ENCODE data around the gene CD52. TPM values are rescaled to one million over a fixed set of nuclear protein-coding genes. Genes with fewer than 3 reads are reported as not detected.

Gene CD52
- total RNA-seq, 1 experiment from 2014 or later, result 2.8 TPM

DNA sequence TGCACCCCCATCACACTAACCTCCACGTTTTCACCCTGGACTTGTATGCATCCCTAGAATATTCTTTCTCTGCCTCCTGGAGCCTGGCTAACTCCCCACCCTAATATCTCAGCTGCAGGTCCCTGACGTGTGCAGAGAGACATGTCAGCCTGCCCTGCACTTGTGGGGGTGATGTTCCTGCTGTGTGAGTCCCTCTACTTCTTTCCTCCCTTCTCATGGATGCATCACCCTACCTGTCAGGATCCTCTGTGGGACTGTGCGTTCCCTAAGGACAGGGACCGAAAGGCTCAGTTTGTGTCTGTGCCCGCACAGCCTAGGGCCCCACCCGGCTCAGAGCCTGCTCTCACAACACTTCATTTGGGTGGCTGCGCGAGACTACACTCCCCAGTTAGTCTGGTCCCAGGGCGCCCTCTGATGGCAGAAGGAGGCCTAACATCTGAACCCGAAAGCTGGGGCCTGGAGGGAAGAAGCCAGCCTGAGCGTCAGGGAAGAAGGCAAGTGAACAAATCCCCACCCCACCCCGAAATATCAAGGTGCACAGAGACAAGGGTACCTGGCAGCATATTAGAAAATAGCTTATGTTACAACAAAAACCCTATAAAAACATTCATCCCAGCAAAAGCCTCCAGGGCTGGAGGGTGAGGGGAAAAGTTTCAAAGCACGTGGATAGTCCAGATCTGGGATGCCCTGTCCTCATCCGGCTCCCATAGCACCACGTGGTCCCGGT lies 3.7 kb downstream of the CD52 start:
- ChIA-PET CTCF (interaction anchor here (0.6 to 11.1 kb wide), 34 partner anchors 10 to 276 kb away, joined by 3 to 306 read pairs (median 4); partner anchors contain the start of genes CATSPER4, SH3BGRL3, SLC30A2 and UBXN11), POLR2A (interaction anchor here (0.8 to 0.9 kb wide), 2 partner anchors 87 to 96 kb away, joined by 3 read pairs; partner anchors contain the start of gene CEP85)
- Mint-ChIP-seq H3K4me1 (peaks cover 20% of the 10 kb centered on the region), H3K27me3 (ENCODE audit: low read depth) (no peaks in the 10 kb centered on the region), H3K27ac (peak overlapping the region; percentile 93), H3K36me3 (peaks cover 21% of the 10 kb centered on the region), H3K9me3 (no peaks in the 10 kb centered on the region), H3K4me3 (no peak overlapping the region)
- DNase-seq (ENCODE audit: low spot score) (peak; percentile 98), ATAC-seq (peak; percentile 83)
- TF ChIP-seq, protein P1, sequence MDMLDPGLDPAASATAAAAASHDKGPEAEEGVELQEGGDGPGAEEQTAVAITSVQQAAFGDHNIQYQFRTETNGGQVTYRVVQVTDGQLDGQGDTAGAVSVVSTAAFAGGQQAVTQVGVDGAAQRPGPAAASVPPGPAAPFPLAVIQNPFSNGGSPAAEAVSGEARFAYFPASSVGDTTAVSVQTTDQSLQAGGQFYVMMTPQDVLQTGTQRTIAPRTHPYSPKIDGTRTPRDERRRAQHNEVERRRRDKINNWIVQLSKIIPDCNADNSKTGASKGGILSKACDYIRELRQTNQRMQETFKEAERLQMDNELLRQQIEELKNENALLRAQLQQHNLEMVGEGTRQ (CRISPR knock-in tag; IDR thresholded peaks at IDR 0.05), result no peak
- no peak for TF ChIP-seq ZNF671 (CRISPR knock-in tag; IDR thresholded peaks at IDR 0.05)
- TF ChIP-seq, protein P2, sequence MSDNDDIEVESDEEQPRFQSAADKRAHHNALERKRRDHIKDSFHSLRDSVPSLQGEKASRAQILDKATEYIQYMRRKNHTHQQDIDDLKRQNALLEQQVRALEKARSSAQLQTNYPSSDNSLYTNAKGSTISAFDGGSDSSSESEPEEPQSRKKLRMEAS (CRISPR knock-in tag; IDR thresholded peaks at IDR 0.05), result 0 out of 2 replicates have a peak, but pooled peaks have one; percentile 31
- TF ChIP-seq, protein P3, sequence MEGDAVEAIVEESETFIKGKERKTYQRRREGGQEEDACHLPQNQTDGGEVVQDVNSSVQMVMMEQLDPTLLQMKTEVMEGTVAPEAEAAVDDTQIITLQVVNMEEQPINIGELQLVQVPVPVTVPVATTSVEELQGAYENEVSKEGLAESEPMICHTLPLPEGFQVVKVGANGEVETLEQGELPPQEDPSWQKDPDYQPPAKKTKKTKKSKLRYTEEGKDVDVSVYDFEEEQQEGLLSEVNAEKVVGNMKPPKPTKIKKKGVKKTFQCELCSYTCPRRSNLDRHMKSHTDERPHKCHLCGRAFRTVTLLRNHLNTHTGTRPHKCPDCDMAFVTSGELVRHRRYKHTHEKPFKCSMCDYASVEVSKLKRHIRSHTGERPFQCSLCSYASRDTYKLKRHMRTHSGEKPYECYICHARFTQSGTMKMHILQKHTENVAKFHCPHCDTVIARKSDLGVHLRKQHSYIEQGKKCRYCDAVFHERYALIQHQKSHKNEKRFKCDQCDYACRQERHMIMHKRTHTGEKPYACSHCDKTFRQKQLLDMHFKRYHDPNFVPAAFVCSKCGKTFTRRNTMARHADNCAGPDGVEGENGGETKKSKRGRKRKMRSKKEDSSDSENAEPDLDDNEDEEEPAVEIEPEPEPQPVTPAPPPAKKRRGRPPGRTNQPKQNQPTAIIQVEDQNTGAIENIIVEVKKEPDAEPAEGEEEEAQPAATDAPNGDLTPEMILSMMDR (IDR thresholded peaks at IDR 0.05), result peak; percentile 85
- TF ChIP-seq, protein P4, sequence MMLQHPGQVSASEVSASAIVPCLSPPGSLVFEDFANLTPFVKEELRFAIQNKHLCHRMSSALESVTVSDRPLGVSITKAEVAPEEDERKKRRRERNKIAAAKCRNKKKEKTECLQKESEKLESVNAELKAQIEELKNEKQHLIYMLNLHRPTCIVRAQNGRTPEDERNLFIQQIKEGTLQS (CRISPR knock-in tag; conservative IDR thresholded peaks at IDR 0.05), result no peak

DNA sequence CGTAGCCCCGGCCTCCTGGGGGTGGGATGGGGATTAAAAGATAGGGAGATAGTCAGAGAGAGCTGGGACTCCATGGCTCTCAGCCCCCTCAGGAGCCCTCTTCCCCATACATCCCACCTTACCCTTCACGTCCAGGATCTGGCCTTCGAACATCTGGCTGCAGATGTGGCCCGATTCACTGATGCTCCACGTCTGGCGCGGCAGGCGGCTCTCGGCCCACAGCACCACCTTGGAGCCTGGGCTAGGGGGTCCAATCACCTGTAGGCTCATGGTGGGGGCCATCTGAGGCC lies 4.2 kb downstream of the CD52 start:
- CTCF ChIA-PET, result interaction anchor here (0.6 to 11.1 kb wide), 34 partner anchors 10 to 276 kb away, joined by 3 to 306 read pairs (median 4); partner anchors contain the start of genes CATSPER4, SH3BGRL3, SLC30A2 and UBXN11
- no peak overlapping the region for H3K4me3 Mint-ChIP-seq

More for the DNA sequence above, 4.2 kb downstream of the CD52 start:
- ATAC-seq (no peak), DNase-seq (ENCODE audit: low spot score) (no peak)
- POLR2A ChIA-PET, result interaction anchor here (0.8 to 0.9 kb wide), 2 partner anchors 88 to 95 kb away, joined by 3 read pairs; partner anchors contain the start of gene CEP85
- peaks cover 17% of the 10 kb centered on the region for H3K4me1 Mint-ChIP-seq
- TF ChIP-seq CREB1 (CRISPR knock-in tag; IDR thresholded peaks at IDR 0.05), result no peak
- TF ChIP-seq ELF4 (CRISPR knock-in tag; IDR thresholded peaks at IDR 0.05; ENCODE audit: low read depth), result no peak
- no peak for TF ChIP-seq HMGA2 (CRISPR knock-in tag; IDR thresholded peaks at IDR 0.05)
- TF ChIP-seq FOXJ3 (CRISPR knock-in tag; IDR thresholded peaks at IDR 0.05; ENCODE audit: borderline replicate concordance), result no peak
- no peak for TF ChIP-seq ZNF416 (CRISPR knock-in tag; IDR thresholded peaks at IDR 0.05)
- no peak for TF ChIP-seq MXD4 (CRISPR knock-in tag; IDR thresholded peaks at IDR 0.05; ENCODE audit: borderline replicate concordance)
- no peak for TF ChIP-seq ZNF232 (CRISPR knock-in tag; IDR thresholded peaks at IDR 0.05)
- TF ChIP-seq, protein P5, sequence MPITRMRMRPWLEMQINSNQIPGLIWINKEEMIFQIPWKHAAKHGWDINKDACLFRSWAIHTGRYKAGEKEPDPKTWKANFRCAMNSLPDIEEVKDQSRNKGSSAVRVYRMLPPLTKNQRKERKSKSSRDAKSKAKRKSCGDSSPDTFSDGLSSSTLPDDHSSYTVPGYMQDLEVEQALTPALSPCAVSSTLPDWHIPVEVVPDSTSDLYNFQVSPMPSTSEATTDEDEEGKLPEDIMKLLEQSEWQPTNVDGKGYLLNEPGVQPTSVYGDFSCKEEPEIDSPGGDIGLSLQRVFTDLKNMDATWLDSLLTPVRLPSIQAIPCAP (CRISPR knock-in tag; IDR thresholded peaks at IDR 0.05), result no peak
- TF ChIP-seq NFE2L1 (CRISPR knock-in tag; IDR thresholded peaks at IDR 0.05), result no peak
- TF ChIP-seq, protein P6, sequence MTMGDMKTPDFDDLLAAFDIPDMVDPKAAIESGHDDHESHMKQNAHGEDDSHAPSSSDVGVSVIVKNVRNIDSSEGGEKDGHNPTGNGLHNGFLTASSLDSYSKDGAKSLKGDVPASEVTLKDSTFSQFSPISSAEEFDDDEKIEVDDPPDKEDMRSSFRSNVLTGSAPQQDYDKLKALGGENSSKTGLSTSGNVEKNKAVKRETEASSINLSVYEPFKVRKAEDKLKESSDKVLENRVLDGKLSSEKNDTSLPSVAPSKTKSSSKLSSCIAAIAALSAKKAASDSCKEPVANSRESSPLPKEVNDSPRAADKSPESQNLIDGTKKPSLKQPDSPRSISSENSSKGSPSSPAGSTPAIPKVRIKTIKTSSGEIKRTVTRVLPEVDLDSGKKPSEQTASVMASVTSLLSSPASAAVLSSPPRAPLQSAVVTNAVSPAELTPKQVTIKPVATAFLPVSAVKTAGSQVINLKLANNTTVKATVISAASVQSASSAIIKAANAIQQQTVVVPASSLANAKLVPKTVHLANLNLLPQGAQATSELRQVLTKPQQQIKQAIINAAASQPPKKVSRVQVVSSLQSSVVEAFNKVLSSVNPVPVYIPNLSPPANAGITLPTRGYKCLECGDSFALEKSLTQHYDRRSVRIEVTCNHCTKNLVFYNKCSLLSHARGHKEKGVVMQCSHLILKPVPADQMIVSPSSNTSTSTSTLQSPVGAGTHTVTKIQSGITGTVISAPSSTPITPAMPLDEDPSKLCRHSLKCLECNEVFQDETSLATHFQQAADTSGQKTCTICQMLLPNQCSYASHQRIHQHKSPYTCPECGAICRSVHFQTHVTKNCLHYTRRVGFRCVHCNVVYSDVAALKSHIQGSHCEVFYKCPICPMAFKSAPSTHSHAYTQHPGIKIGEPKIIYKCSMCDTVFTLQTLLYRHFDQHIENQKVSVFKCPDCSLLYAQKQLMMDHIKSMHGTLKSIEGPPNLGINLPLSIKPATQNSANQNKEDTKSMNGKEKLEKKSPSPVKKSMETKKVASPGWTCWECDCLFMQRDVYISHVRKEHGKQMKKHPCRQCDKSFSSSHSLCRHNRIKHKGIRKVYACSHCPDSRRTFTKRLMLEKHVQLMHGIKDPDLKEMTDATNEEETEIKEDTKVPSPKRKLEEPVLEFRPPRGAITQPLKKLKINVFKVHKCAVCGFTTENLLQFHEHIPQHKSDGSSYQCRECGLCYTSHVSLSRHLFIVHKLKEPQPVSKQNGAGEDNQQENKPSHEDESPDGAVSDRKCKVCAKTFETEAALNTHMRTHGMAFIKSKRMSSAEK (CRISPR knock-in tag; IDR thresholded peaks at IDR 0.05; ENCODE audit: borderline replicate concordance), result no peak
- no peak for TF ChIP-seq OVOL2 (CRISPR knock-in tag; IDR thresholded peaks at IDR 0.05; ENCODE audit: borderline replicate concordance)
- no peak for TF ChIP-seq SMAD4 (CRISPR knock-in tag; IDR thresholded peaks at IDR 0.05)
- TF ChIP-seq, protein P7, sequence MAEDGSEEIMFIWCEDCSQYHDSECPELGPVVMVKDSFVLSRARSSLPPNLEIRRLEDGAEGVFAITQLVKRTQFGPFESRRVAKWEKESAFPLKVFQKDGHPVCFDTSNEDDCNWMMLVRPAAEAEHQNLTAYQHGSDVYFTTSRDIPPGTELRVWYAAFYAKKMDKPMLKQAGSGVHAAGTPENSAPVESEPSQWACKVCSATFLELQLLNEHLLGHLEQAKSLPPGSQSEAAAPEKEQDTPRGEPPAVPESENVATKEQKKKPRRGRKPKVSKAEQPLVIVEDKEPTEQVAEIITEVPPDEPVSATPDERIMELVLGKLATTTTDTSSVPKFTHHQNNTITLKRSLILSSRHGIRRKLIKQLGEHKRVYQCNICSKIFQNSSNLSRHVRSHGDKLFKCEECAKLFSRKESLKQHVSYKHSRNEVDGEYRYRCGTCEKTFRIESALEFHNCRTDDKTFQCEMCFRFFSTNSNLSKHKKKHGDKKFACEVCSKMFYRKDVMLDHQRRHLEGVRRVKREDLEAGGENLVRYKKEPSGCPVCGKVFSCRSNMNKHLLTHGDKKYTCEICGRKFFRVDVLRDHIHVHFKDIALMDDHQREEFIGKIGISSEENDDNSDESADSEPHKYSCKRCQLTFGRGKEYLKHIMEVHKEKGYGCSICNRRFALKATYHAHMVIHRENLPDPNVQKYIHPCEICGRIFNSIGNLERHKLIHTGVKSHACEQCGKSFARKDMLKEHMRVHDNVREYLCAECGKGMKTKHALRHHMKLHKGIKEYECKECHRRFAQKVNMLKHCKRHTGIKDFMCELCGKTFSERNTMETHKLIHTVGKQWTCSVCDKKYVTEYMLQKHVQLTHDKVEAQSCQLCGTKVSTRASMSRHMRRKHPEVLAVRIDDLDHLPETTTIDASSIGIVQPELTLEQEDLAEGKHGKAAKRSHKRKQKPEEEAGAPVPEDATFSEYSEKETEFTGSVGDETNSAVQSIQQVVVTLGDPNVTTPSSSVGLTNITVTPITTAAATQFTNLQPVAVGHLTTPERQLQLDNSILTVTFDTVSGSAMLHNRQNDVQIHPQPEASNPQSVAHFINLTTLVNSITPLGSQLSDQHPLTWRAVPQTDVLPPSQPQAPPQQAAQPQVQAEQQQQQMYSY (CRISPR knock-in tag; IDR thresholded peaks at IDR 0.05), result no peak
- TF ChIP-seq, protein P4 (CRISPR knock-in tag; conservative IDR thresholded peaks at IDR 0.05), result no peak
- TF ChIP-seq, protein P8, sequence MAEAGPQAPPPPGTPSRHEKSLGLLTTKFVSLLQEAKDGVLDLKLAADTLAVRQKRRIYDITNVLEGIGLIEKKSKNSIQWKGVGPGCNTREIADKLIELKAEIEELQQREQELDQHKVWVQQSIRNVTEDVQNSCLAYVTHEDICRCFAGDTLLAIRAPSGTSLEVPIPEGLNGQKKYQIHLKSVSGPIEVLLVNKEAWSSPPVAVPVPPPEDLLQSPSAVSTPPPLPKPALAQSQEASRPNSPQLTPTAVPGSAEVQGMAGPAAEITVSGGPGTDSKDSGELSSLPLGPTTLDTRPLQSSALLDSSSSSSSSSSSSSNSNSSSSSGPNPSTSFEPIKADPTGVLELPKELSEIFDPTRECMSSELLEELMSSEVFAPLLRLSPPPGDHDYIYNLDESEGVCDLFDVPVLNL (CRISPR knock-in tag; IDR thresholded peaks at IDR 0.05; ENCODE audit: borderline replicate concordance, low read depth), result no peak
- peaks cover 24% of the 10 kb centered on the region for H3K36me3 Mint-ChIP-seq
- no peaks in the 10 kb centered on the region for H3K9me3 Mint-ChIP-seq
- H3K27me3 Mint-ChIP-seq (ENCODE audit: low read depth), result no peaks in the 10 kb centered on the region
- no peak overlapping the region for H3K27ac Mint-ChIP-seq

Measured in WTC11 (cell line).